Suppressor macrophage treated with lipopolysaccharide for 1 hour (primary cell): ENCODE results near the gene ALDH1B1.
"Not testable (repeated sequence)": the region's sequence is repeated elsewhere in the genome, so short reads cannot be mapped to it uniquely, and the experiment has no call there.

Experiments
- DNase-seq, 3 donors: peaks; one replicate each; pipeline ENCODE4 v3.0.0-alpha.2; 2020 to 2022

Gene ALDH1B1

GRCh38 chr9:38388283-38389223, 3.9 kb upstream of the ALDH1B1 start:
- no peak for DNase-seq

GRCh38 chr9:38389313-38389712, 3.2 kb upstream of the ALDH1B1 start:
- DNase-seq = no peak

GRCh38 chr9:38390442-38390841, 2.1 kb upstream of the ALDH1B1 start:
- DNase-seq = no peak

- no peak for DNase-seq
These were observed 1.7 kb upstream of the ALDH1B1 start for GRCh38 chr9:38390851-38391250.

- DNase-seq = no peak
These were observed 1.0 kb upstream of the ALDH1B1 start for GRCh38 chr9:38391278-38392118.

GRCh38 chr9:38393128-38393796, 760 bp downstream of the ALDH1B1 start:
- no peak for DNase-seq

GRCh38 chr9:38394416-38394815, 1.9 kb downstream of the ALDH1B1 start:
- DNase-seq = no peak

GRCh38 chr9:38395653-38396370, 3.3 kb downstream of the ALDH1B1 start:
- no peak for DNase-seq

- no peak for DNase-seq
These were observed 3.8 kb downstream of the ALDH1B1 start for GRCh38 chr9:38396371-38396671.

- DNase-seq = not testable (repeated sequence)
These were observed 6.7 kb downstream of the ALDH1B1 start for GRCh38 chr9:38399191-38399590.

- no peak for DNase-seq
These were observed 9.5 kb downstream of the ALDH1B1 start for GRCh38 chr9:38401994-38402393.

GRCh38 chr9:38404314-38404713, 11.8 kb downstream of the ALDH1B1 start:
- DNase-seq = peak in 1 of 3 donors; percentile 7

GRCh38 chr9:38405785-38406184, 13.3 kb downstream of the ALDH1B1 start:
- DNase-seq = peak; percentile 35 to 52 (median 46)

- no peak for DNase-seq
These were observed 14.1 kb downstream of the ALDH1B1 start for GRCh38 chr9:38406476-38407186.

GRCh38 chr9:38408719-38409118, 16.2 kb downstream of the ALDH1B1 start:
- DNase-seq = no peak

GRCh38 chr9:38412751-38413150, 20.2 kb downstream of the ALDH1B1 start:
- no peak for DNase-seq

GRCh38 chr9:38413283-38413682, 20.8 kb downstream of the ALDH1B1 start:
- DNase-seq = no peak

GRCh38 chr9:38414040-38414723, 21.7 kb downstream of the ALDH1B1 start:
- no peak for DNase-seq

GRCh38 chr9:38415856-38416255, 23.4 kb downstream of the ALDH1B1 start:
- no peak for DNase-seq

- no peak for DNase-seq
These were observed 24.0 kb downstream of the ALDH1B1 start for GRCh38 chr9:38416461-38416860.
